SK-N-SH treated with all-trans-retinoic acid at 6 μM for 48 hours (cell line): Measurements from ENCODE around the gene STAC2.

Experiments
- ATAC-seq: fragments of 200-7000 bp; cut with Tn5 transposase; 3 replicates; pipeline ENCODE4 v1.9.1; 2020; ENCODE audit warnings: mild to moderate bottlenecking, moderate library complexity
- ARNTL ChIP-seq: fragments of 450-650 bp; formaldehyde crosslinking; IDR thresholded peaks from 2 replicates; pipeline ENCODE4 v1.5.0; 2020; ENCODE audit warnings: low read depth, mild to moderate bottlenecking, moderate library complexity, borderline replicate concordance
- BACH2 ChIP-seq: fragments of 250-450 bp; sonication (Bioruptor Pico); IDR thresholded peaks from 2 replicates; pipeline ENCODE4 v1.9.0; 2021; ENCODE audit warnings: mild to moderate bottlenecking, borderline replicate concordance
- CSDC2 ChIP-seq: fragments of 250-450 bp; sonication (Bioruptor Pico); IDR thresholded peaks from 2 replicates; pipeline ENCODE4 v1.5.0; 2020; ENCODE audit warnings: mild to moderate bottlenecking, moderate library complexity
- CSRNP3 ChIP-seq: fragments of 250-450 bp; sonication (Bioruptor Pico); IDR thresholded peaks from 2 replicates; pipeline ENCODE4 v1.5.1; 2021; ENCODE audit warnings: mild to moderate bottlenecking, moderate library complexity
- GLIS3 ChIP-seq: fragments of 250-450 bp; sonication (Bioruptor Pico); IDR thresholded peaks from 2 replicates; pipeline ENCODE4 v1.5.0; 2020; ENCODE audit warnings: mild to moderate bottlenecking, moderate library complexity
- OSR1 ChIP-seq: fragments of 250-450 bp; sonication (Bioruptor Pico); IDR thresholded peaks from 2 replicates; pipeline ENCODE4 v1.8.0; 2022; ENCODE audit warnings: moderate library complexity, mild to moderate bottlenecking, inconsistent platforms
- POU6F1 ChIP-seq: fragments of 250-450 bp; sonication (Bioruptor Pico); IDR thresholded peaks from 2 replicates; pipeline ENCODE4 v1.8.0; 2021; ENCODE audit warnings: low read depth, mild to moderate bottlenecking, moderate library complexity, borderline replicate concordance
- PPARA ChIP-seq: fragments of 250-450 bp; sonication (Bioruptor Pico); IDR thresholded peaks from 2 replicates; pipeline ENCODE4 v1.5.0; 2020; ENCODE audit warnings: mild to moderate bottlenecking, borderline replicate concordance
- RARB ChIP-seq: fragments of 250-450 bp; sonication (Bioruptor Pico); IDR thresholded peaks from 2 replicates; pipeline ENCODE4 v1.8.0; 2021; ENCODE audit warnings: mild to moderate bottlenecking, moderate library complexity
- SNAI2 ChIP-seq: fragments of 250-450 bp; sonication (Bioruptor Pico); IDR thresholded peaks from 2 replicates; pipeline ENCODE4 v1.5.0; 2020; ENCODE audit warnings: mild to moderate bottlenecking, moderate library complexity
- TCF4 ChIP-seq: fragments of 250-450 bp; sonication (Bioruptor Pico); IDR thresholded peaks from 2 replicates; pipeline ENCODE4 v1.8.0; 2021; ENCODE audit warnings: mild to moderate bottlenecking, moderate library complexity, borderline replicate concordance
- TSHZ2 ChIP-seq: fragments of 250-450 bp; sonication (Bioruptor Pico); IDR thresholded peaks from 2 replicates; pipeline ENCODE4 v1.5.0; 2020; ENCODE audit warnings: mild to moderate bottlenecking, moderate library complexity
- ZC3H10 ChIP-seq: fragments of 250-450 bp; sonication (Bioruptor Pico); IDR thresholded peaks from 2 replicates; pipeline ENCODE4 v1.5.1; 2021; ENCODE audit warnings: mild to moderate bottlenecking, moderate library complexity
- ZFP3 ChIP-seq: fragments of 250-450 bp; sonication (Bioruptor Pico); IDR thresholded peaks from 2 replicates; pipeline ENCODE4 v1.5.0; 2020; ENCODE audit warnings: mild to moderate bottlenecking, moderate library complexity
- ZFP30 ChIP-seq: fragments of 450-650 bp; formaldehyde crosslinking; IDR thresholded peaks from 2 replicates; pipeline ENCODE4 v1.5.0; 2022; ENCODE audit warnings: mild to moderate bottlenecking, moderate library complexity
- ZNF565 ChIP-seq: fragments of 450-650 bp; formaldehyde crosslinking; conservative IDR thresholded peaks from 2 replicates; pipeline ENCODE4 v1.5.0; 2020; ENCODE audit warnings: low read depth, mild to moderate bottlenecking, moderate library complexity
- ZNF70 ChIP-seq: fragments of 450-650 bp; formaldehyde crosslinking; IDR thresholded peaks from 2 replicates; pipeline ENCODE4 v1.5.0; 2020; ENCODE audit warnings: mild to moderate bottlenecking, moderate library complexity
- ZNF8 ChIP-seq: fragments of 450-650 bp; formaldehyde crosslinking; IDR thresholded peaks from 2 replicates; pipeline ENCODE4 v1.5.0; 2020; ENCODE audit warnings: mild to moderate bottlenecking, moderate library complexity

Gene STAC2

GRCh38 chr17:39223907-39224777, 1.6 kb downstream of the STAC2 start:
- no peak for TF ChIP-seq ZFP3
- TF ChIP-seq RARB (CRISPR knock-in tag): no peak
- no peak for TF ChIP-seq ZNF8 (CRISPR knock-in tag)
- no peak for TF ChIP-seq TSHZ2 (CRISPR knock-in tag)
- no peak for TF ChIP-seq ZNF70 (CRISPR knock-in tag)
- TF ChIP-seq PPARA: no peak
- TF ChIP-seq TCF4 (CRISPR knock-in tag): no peak
- TF ChIP-seq ZFP30 (CRISPR knock-in tag): no peak
- no peak for TF ChIP-seq ARNTL
- ATAC-seq: no peak

GRCh38 chr17:39222866-39223834, 2.6 kb downstream of the STAC2 start:
- no peak for TF ChIP-seq ZFP30 (CRISPR knock-in tag)
- no peak for TF ChIP-seq BACH2 (CRISPR knock-in tag)
- no peak for TF ChIP-seq RARB (CRISPR knock-in tag)
- no peak for TF ChIP-seq OSR1
- TF ChIP-seq, all 23 proteins: peak for 0
- ATAC-seq: no peak

GRCh38 chr17:39222151-39222550, 3.6 kb downstream of the STAC2 start:
- TF ChIP-seq ZC3H10 (no peak), SNAI2 (CRISPR knock-in tag) (no peak), CSDC2 (no peak), GLIS3 (CRISPR knock-in tag) (no peak), ZFP3 (no peak), CSRNP3 (CRISPR knock-in tag) (no peak), TCF4 (CRISPR knock-in tag) (no peak), POU6F1 (CRISPR knock-in tag) (no peak), TSHZ2 (CRISPR knock-in tag) (no peak), ZNF565 (CRISPR knock-in tag) (no peak), RARB (CRISPR knock-in tag) (no peak)
- no peak for ATAC-seq
